NT2/D1 (cell line): ENCODE results near the gene NFIA.
"Not testable (repeated sequence)": the region's sequence is repeated elsewhere in the genome, so short reads cannot be mapped to it uniquely, and the experiment has no call there.

Experiments
- DNase-seq: peaks from one replicate; pipeline ENCODE4 v3.0.0-alpha.2; 2011; ENCODE audit warnings: low read depth, low spot score
- H3K27me3 ChIP-seq: 2 replicates; pipeline ENCODE4 v1.6.0; 2011; ENCODE audit warnings: mild to moderate bottlenecking; ENCODE audit not compliant: insufficient read length, insufficient read depth
- H3K36me3 ChIP-seq: 2 replicates; pipeline ENCODE4 v1.6.1; 2011; ENCODE audit warnings: mild to moderate bottlenecking, low read length, mixed read lengths; ENCODE audit not compliant: insufficient read depth, insufficient read length
- H3K4me1 ChIP-seq: 2 replicates; pipeline ENCODE4 v1.5.1; 2011; ENCODE audit not compliant: insufficient read depth, insufficient read length
- H3K4me3 ChIP-seq: 2 replicates; pipeline ENCODE4 v1.5.1; 2011; ENCODE audit warnings: low read depth; ENCODE audit not compliant: insufficient read length
- H3K9ac ChIP-seq: 2 replicates; pipeline ENCODE4 v1.6.0; 2011; ENCODE audit warnings: low read depth; ENCODE audit not compliant: insufficient read length
- H3K9me3 ChIP-seq: 2 replicates; pipeline ENCODE4 v1.5.1; 2011; ENCODE audit warnings: mild to moderate bottlenecking, low read length; ENCODE audit not compliant: insufficient read depth
- SUZ12 ChIP-seq: IDR thresholded peaks from 2 replicates; pipeline ENCODE4 v1.6.1; 2011; ENCODE audit not compliant: insufficient read length, insufficient read depth; ENCODE audit errors: extremely low read depth
- YY1 ChIP-seq: IDR thresholded peaks from 2 replicates; pipeline ENCODE4 v1.6.1; 2011; ENCODE audit not compliant: insufficient read length, insufficient read depth
- ZNF274 ChIP-seq: IDR thresholded peaks from 2 replicates; pipeline ENCODE4 v1.6.1; 2011; ENCODE audit warnings: mild to moderate bottlenecking, low read depth, low read length

Gene NFIA

DNA sequence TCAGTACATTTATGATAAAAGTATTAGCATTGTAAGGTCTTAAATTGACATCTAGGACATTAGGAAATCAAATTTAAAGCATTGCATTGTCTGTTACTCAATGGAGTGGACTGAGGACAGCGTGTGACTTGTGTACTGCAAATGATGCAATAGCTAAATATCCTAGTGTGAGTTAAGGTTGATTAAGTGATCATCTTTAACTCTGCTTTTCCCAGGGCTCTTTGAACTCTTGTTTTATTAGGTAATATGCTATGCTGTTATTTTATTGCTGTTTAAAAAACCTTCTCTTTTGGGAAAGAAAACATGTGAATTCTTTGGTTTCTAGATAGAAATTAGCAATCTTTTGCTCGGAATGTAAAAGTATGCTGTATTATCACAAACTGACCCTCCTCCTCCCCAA, 38.6 kb downstream of the NFIA start:
- Histone ChIP-seq H3K27me3 (no peaks in the 10 kb centered on the region), H3K9ac (no peak overlapping the region), H3K9me3 (no peaks in the 10 kb centered on the region), H3K4me3 (no peak overlapping the region), H3K36me3 (no peaks in the 10 kb centered on the region), H3K4me1 (no peaks in the 10 kb centered on the region)
- TF ChIP-seq ZNF274 (no peak), YY1 (no peak), SUZ12 (no peak)
- DNase-seq, result no peak

- no peak for DNase-seq
- no peaks in the 10 kb centered on the region for H3K4me1 ChIP-seq
- no peak overlapping the region for H3K9ac ChIP-seq
- no peaks in the 10 kb centered on the region for H3K9me3 ChIP-seq
- TF ChIP-seq ZNF274 (no peak), YY1 (no peak), SUZ12 (no peak)
- H3K4me3 ChIP-seq, result no peak overlapping the region
- no peaks in the 10 kb centered on the region for H3K27me3 ChIP-seq
- no peaks in the 10 kb centered on the region for H3K36me3 ChIP-seq
Measured at GRCh38 chr1:61121631-61122030, 39.3 kb downstream of the NFIA start.

DNA sequence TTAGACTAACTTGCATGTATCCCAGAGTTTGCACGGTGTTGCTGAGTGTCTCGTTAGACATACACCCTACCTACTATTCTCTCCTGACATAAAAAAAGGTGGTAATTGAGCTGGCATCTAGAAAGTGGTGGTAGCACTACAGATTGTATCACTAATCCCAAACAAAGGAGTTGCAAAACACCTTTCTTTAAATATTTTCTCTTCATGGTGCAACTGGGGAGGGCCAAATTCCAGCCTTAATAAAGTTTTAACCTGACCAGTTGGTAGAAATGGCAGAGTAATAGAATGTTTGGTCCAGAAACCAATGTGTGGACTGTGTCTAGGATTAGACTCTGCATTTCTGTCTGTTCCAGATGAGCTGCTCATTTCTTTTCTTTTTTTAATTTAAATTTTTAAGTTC, 40.0 kb downstream of the NFIA start:
- H3K27me3 ChIP-seq, result no peaks in the 10 kb centered on the region
- H3K9me3 ChIP-seq, result no peaks in the 10 kb centered on the region
- H3K36me3 ChIP-seq, result no peaks in the 10 kb centered on the region
- H3K4me1 ChIP-seq, result no peaks in the 10 kb centered on the region
- H3K4me3 ChIP-seq, result no peak overlapping the region
- no peak for DNase-seq
- no peak for TF ChIP-seq ZNF274
- TF ChIP-seq SUZ12, result no peak
- H3K9ac ChIP-seq, result no peak overlapping the region

GRCh38 chr1:61123326-61123725, 41.0 kb downstream of the NFIA start:
- H3K4me3 ChIP-seq, result no peak overlapping the region
- TF ChIP-seq YY1, result no peak
- TF ChIP-seq SUZ12, result no peak
- TF ChIP-seq ZNF274, result no peak
- H3K27me3 ChIP-seq, result no peaks in the 10 kb centered on the region
- no peak overlapping the region for H3K9ac ChIP-seq
- H3K4me1 ChIP-seq, result no peaks in the 10 kb centered on the region
- no peaks in the 10 kb centered on the region for H3K36me3 ChIP-seq
- H3K9me3 ChIP-seq, result no peaks in the 10 kb centered on the region
- no peak for DNase-seq

GRCh38 chr1:61124078-61124477, 41.7 kb downstream of the NFIA start:
- no peaks in the 10 kb centered on the region for H3K9me3 ChIP-seq
- no peaks in the 10 kb centered on the region for H3K36me3 ChIP-seq
- H3K27me3 ChIP-seq, result no peaks in the 10 kb centered on the region
- H3K4me3 ChIP-seq, result no peak overlapping the region
- no peaks in the 10 kb centered on the region for H3K4me1 ChIP-seq
- H3K9ac ChIP-seq, result no peak overlapping the region
- DNase-seq, result no peak
- TF ChIP-seq ZNF274 (no peak), SUZ12 (no peak), YY1 (no peak)

DNA sequence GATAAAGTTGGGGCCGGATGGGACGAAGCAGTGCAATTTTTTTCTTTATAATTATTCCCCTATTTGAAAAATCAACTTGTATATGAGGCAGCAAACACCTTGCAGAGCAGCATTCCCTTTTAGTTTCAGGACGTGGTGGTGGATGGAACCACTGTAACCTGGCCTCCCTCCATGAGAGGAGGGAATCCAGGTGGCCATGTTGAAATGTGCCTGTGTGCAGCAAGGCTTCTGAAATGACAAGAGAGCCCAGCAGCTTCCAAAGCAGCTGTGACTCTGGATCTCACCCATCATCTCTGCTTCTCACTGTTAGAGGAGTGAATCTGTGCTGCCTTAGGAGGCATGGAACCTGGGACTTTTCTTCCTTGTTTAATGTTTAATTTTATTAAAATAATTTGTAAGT, 42.3 kb downstream of the NFIA start:
- no peaks in the 10 kb centered on the region for H3K4me1 ChIP-seq
- H3K9me3 ChIP-seq, result no peaks in the 10 kb centered on the region
- no peak for DNase-seq

DNA sequence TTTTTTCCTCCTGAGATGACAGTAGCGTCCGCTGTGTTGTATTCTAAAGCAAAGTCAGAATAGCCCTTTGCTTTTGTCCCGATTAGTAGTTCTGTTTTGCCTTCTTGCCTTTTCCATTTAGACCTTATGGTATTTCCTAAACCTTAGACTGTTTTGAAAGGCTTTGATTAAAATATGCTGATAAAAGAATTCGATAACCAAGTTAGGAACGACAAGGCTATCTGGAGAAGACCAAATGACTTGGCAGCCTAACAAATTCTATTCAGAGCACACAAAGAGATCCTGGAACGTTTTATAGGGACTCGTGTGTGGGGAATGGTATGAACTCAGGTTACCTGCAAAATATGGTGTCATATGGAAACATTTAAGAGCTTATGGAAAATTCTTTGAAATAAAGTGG, 42.9 kb downstream of the NFIA start:
- H3K9ac ChIP-seq, result no peak overlapping the region
- no peak for DNase-seq
- no peak overlapping the region for H3K4me3 ChIP-seq
- no peak for TF ChIP-seq ZNF274
- TF ChIP-seq SUZ12, result no peak
- TF ChIP-seq YY1, result no peak
- no peaks in the 10 kb centered on the region for H3K36me3 ChIP-seq
- no peaks in the 10 kb centered on the region for H3K9me3 ChIP-seq
- no peaks in the 10 kb centered on the region for H3K4me1 ChIP-seq
- H3K27me3 ChIP-seq, result no peaks in the 10 kb centered on the region

More for the DNA sequence above, 42.3 kb downstream of the NFIA start:
- Histone ChIP-seq H3K27me3 (no peaks in the 10 kb centered on the region), H3K9ac (no peak overlapping the region), H3K4me3 (no peak overlapping the region), H3K36me3 (no peaks in the 10 kb centered on the region)
- TF ChIP-seq ZNF274 (no peak), SUZ12 (no peak), YY1 (no peak)

DNA sequence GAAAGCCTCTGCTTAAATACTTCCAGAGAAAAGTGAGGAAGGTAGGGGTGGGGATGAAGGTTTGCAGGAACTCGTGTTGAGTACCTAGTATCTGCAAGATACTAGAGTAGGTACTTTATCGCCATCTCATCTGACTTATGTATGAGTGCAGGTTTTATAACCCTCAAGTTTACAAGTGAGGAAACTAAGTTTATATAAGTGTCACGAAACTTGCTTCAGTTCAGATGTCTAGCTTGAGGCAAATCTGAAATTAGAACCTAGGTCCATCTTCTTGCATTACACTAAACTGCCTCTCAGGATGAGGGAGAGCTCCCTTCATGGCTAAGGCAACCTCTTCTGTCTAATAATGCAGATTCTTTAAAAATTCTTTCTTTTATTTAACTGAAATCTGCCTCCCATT, 43.5 kb downstream of the NFIA start:
- no peaks in the 10 kb centered on the region for H3K9me3 ChIP-seq
- no peak overlapping the region for H3K4me3 ChIP-seq
- H3K36me3 ChIP-seq, result no peaks in the 10 kb centered on the region
- H3K9ac ChIP-seq, result no peak overlapping the region
- H3K4me1 ChIP-seq, result no peaks in the 10 kb centered on the region
- H3K27me3 ChIP-seq, result no peaks in the 10 kb centered on the region
- TF ChIP-seq SUZ12, result no peak
- TF ChIP-seq YY1, result no peak
- TF ChIP-seq ZNF274, result no peak
- DNase-seq, result no peak

- H3K9me3 ChIP-seq, H3K36me3 ChIP-seq, H3K9ac ChIP-seq, H3K27me3 ChIP-seq, H3K4me3 ChIP-seq, DNase-seq, H3K4me1 ChIP-seq: not testable (repeated sequence)
Measured at GRCh38 chr1:61126843-61127242, 44.5 kb downstream of the NFIA start.
